Measurements from ENCODE around the gene MAPK11. TPM values are rescaled to one million over a fixed set of nuclear protein-coding genes. Genes with fewer than 3 reads are reported as not detected.

MAPK11 gene
- total RNA-seq, 2 donors from 2014 or later, result 11.4 to 14.1 TPM

DNA sequence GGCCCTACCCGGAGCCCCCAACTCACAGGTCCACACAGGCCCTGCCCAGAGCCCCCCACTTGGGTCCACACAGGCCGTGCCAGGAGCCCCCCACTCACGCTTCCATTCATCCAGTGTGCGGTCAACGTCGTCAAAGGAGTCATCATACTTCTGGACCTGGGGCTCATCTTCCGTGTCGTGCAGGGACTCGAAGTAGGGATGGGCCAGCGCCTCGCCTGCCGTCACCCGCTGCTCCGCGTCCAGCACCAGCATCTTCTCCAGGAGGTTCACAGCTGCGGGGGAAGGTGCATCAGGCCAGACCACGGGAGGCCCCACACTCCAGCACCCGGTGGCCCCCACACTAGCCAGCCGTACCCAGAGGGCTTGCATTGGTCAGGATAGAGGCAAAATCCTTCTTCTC lies 15.1 kb downstream of the MAPK11 start:
- H3K9me3 ChIP-seq, result no peaks in the 10 kb centered on the region
- no peak for DNase-seq (ENCODE audit: low spot score)
- H3K27me3 ChIP-seq (replicated peaks; ENCODE audit: insufficient read depth), result no peaks in the 10 kb centered on the region
- intact Hi-C loops (cut with DNase I), result no loop called here
- peaks cover 7% of the 10 kb centered on the region for H3K4me1 ChIP-seq (replicated peaks)
- no peaks in the 10 kb centered on the region for H3K36me3 ChIP-seq
- no peak overlapping the region for H3K27ac ChIP-seq
- WGBS, result 88% methylated on average over 19 of the region's 19 CpGs
- H3K4me3 ChIP-seq, result no peak overlapping the region
- TF ChIP-seq POLR2A (IDR thresholded peaks at IDR 0.05), result no peak
- TF ChIP-seq, protein P1, sequence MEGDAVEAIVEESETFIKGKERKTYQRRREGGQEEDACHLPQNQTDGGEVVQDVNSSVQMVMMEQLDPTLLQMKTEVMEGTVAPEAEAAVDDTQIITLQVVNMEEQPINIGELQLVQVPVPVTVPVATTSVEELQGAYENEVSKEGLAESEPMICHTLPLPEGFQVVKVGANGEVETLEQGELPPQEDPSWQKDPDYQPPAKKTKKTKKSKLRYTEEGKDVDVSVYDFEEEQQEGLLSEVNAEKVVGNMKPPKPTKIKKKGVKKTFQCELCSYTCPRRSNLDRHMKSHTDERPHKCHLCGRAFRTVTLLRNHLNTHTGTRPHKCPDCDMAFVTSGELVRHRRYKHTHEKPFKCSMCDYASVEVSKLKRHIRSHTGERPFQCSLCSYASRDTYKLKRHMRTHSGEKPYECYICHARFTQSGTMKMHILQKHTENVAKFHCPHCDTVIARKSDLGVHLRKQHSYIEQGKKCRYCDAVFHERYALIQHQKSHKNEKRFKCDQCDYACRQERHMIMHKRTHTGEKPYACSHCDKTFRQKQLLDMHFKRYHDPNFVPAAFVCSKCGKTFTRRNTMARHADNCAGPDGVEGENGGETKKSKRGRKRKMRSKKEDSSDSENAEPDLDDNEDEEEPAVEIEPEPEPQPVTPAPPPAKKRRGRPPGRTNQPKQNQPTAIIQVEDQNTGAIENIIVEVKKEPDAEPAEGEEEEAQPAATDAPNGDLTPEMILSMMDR (IDR thresholded peaks at IDR 0.05), result no peak
- TF ChIP-seq POLR2AphosphoS5 (IDR thresholded peaks at IDR 0.05), result no peak

DNA sequence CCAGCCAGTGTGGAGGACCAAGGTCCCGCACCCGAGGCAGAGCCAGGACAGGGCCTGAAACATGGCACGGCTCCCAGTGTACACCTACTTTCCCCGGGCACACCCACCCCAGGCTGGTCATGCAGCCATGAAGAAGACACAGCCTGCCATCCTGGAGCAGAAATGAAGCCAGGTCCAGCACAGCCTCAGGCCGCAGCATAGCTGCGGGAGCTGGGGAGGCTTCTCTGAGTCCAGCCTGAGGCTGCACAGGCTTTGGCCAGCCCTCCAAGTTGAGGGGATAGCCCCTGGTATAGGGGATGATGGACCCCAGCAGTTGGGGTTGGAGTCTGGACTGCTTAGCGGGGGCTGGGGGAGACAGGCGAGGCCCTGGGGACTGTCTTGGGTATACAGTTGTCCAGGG lies 16.2 kb downstream of the MAPK11 start:
- DNase-seq (ENCODE audit: low spot score), result no peak
- Histone ChIP-seq H3K27ac (no peak overlapping the region), H3K27me3 (replicated peaks; ENCODE audit: insufficient read depth) (no peaks in the 10 kb centered on the region), H3K4me1 (replicated peaks) (peaks cover 12% of the 10 kb centered on the region), H3K4me3 (no peak overlapping the region), H3K36me3 (no peaks in the 10 kb centered on the region), H3K9me3 (no peaks in the 10 kb centered on the region)
- intact Hi-C loops (cut with DNase I), result loop anchor here (2.0 kb wide), 1 partner anchor 89 kb away; the partner anchor contains the start of gene PPP6R2
- WGBS, result 79% methylated on average over 8 of the region's 8 CpGs
- TF ChIP-seq POLR2A (IDR thresholded peaks at IDR 0.05) (no peak), POLR2AphosphoS5 (IDR thresholded peaks at IDR 0.05) (no peak)
- TF ChIP-seq, protein P1 (IDR thresholded peaks at IDR 0.05), result no peak

DNA sequence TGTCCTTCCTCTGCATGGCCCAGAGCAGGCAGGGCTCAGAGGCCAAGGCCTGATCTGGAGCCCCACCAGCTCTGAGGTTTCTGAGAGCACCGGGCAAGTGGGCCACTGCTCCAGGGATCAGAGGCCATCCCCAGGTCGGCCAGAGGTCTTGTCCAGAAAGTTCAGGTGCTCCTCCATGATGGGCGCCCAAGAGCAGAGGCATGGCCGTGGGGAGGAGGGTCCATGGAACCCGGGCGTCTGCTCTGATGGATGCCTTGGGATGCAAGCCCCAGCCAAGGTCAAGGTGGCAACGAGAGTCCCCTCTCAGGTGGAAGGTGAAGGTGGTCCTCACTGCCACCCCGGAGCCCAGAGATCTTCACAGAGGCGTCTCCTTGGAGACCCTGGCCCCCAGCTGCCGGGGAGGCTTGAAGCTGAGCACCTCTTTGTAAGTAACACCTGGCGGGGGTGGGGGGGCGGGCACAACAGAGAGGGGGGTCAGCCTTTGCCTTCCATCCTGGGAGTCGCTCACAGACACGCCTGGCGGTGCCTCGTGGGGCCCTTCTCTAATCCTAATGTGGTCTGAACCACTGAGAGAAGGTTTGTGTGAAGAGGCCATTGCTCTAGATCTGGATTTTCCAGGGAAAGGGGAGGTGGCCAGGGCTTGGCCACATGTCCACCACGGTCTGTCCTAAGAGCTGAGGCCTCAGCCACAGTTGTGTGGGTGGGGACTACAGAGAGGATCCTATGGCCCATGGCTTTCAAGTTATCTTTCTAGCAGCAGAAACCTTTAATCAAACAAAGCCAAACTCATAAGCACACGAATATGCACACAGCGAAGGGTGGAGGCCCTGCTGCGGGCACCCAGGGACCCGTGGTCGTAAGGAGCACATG lies 16.9 kb downstream of the MAPK11 start:
- no peak for DNase-seq (ENCODE audit: low spot score)

DNA sequence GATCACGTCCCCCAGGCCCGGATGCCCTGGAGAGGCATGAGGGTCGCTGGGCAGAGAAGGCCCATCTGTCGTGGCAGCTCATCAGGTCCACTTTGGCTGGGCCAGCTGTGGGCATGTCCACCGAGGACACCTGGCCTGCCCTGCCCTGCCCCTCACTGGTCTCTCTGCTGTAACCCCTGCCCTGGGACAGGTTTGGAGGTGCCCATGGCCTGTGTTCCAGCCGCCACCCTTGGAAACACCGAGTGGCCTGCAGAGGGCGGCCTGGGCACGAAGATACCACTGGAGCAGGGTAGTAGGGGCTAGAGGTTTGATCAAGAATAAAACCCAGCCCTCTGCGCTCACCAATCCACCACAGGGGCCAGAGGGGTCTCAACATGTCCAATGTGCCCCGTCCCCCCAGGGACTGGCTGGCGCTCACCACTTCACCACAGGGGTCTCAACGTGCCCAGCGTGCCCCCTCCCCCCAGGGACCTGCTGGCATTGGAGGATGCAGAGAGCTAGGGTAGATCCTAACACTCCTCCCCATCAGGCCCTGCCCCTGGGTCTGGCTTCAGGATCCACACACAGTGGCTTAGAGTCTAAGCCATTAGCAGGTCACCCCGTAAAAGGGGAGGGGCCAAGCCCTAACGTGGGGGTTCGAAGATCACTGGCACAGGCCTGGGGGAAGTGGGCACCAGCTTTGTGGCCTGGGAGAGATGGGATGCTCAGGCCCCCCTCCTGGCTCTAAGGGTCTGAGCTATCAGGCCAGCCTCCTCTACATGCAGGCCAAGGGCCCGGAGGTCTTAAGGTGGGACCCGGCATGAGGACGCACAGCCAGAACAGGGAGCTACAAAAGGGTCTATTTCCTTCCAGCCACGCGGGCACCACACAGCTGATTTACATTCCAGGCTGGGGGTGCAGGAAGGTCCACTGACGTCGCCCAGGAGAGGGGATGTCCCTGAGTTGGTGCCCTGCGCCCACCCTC lies 17.8 kb downstream of the MAPK11 start:
- intact Hi-C loops (cut with DNase I), result loop anchor here (2.0 kb wide), 1 partner anchor 90 kb away; the partner anchor contains the start of gene PPP6R2
- H3K27ac ChIP-seq, result peak overlapping the region in 1 of 2 donors; percentile 62
- H3K4me1 ChIP-seq (replicated peaks), result peaks cover 12% of the 10 kb centered on the region
- no peaks in the 10 kb centered on the region for H3K36me3 ChIP-seq
- no peak for TF ChIP-seq POLR2A (IDR thresholded peaks at IDR 0.05)
- TF ChIP-seq, protein P1 (IDR thresholded peaks at IDR 0.05), result peak; percentile 31 to 84 (median 66)
- no peaks in the 10 kb centered on the region for H3K9me3 ChIP-seq
- no peak overlapping the region for H3K4me3 ChIP-seq
- 49% methylated on average over 25 of the region's 25 CpGs for WGBS
- no peaks in the 10 kb centered on the region for H3K27me3 ChIP-seq (replicated peaks; ENCODE audit: insufficient read depth)
- DNase-seq (ENCODE audit: low spot score), result peak; percentile 66

More for the DNA sequence above, 16.9 kb downstream of the MAPK11 start:
- Histone ChIP-seq H3K4me1 (replicated peaks) (peaks cover 12% of the 10 kb centered on the region), H3K27ac (no peak overlapping the region), H3K27me3 (replicated peaks; ENCODE audit: insufficient read depth) (no peaks in the 10 kb centered on the region), H3K4me3 (no peak overlapping the region), H3K36me3 (no peaks in the 10 kb centered on the region), H3K9me3 (no peaks in the 10 kb centered on the region)
- intact Hi-C loops (cut with DNase I), result loop anchor here (2.0 kb wide), 1 partner anchor 90 kb away; the partner anchor contains the start of gene PPP6R2
- TF ChIP-seq POLR2A (IDR thresholded peaks at IDR 0.05) (no peak), POLR2AphosphoS5 (IDR thresholded peaks at IDR 0.05) (no peak)
- TF ChIP-seq, protein P1 (IDR thresholded peaks at IDR 0.05), result no peak
- 86% methylated on average over 21 of the region's 22 CpGs for WGBS

All from prostate gland (tissue), 2 donors.